SIG-M5 (cell line): Measurements from ENCODE around the gene TNS1.

ENCODE experiments used
- DNase-seq: peaks from one replicate; lab custom pipeline; 2025; lab: John Stamatoyannopoulos, UW

TNS1 gene

GRCh38 chr2:217930761-217931563, 71.8 kb downstream of the TNS1 start:
- no peak for DNase-seq

DNA sequence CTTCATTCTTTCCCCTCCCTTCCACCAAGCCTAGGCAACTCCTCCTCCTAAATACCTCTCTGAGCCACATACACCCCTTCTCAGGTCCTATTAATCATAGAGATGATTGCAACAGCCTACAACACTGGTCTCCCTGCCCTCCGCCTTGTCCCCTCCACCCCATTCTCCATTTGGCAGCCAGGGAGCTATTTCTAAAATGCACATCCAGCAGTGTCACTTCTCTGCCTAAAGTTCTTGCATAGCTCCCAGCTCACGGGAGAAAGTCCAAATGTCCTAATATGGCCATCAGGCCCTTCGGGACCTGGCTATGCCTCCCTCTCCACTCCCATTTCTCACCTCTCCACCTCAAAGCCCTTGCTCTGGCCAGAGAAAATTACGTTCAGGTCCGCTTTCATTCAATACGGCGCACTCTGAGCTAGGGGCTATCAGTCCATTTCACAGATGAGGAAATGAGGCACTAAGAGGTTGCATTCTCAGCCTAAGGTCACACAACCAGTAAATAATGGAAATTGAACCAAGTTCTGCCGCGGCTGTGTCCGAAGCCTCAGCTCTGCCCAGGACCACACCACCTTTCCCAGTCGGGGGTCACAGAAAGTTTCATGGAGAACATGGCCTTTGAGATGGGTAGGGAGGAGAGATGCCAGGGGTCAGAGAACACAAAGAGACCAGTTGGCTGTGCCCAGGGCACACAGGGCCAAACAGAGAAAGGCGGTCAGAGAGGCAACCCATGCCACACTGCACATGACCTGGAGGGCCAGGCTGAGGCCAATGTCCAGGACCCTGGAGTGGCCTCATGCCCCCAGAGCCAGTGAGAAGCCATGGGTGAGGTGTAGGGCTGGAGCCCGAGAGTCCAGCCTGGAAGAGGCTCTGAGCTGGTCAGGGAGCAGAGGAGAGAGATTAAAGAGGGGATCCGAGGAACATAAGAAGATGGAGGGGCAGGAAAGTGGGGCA, 72.8 kb downstream of the TNS1 start:
- no peak for DNase-seq

DNA sequence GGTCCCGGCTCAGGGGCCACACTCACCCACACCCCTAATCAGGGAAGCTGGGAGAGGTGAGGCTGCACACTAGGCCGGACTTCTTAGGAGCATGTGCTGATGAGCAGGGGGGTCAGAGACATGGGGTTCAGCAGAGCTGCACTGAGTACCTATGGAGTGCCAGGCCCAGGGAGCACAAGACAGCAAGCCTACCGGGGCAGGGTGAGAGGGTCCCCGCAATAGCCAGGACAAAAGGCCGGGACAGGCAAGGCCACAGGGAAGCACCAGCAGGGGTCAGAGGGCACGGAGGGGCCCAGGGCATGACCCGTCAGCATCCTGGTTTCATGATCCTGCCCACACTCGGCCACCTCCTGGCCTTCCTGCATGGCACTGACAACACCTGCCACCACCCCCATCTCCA, 73.5 kb downstream of the TNS1 start:
- no peak for DNase-seq

GRCh38 chr2:217928324-217929181, 74.2 kb downstream of the TNS1 start:
- no peak for DNase-seq

GRCh38 chr2:217927601-217928323, 75.0 kb downstream of the TNS1 start:
- no peak for DNase-seq

DNA sequence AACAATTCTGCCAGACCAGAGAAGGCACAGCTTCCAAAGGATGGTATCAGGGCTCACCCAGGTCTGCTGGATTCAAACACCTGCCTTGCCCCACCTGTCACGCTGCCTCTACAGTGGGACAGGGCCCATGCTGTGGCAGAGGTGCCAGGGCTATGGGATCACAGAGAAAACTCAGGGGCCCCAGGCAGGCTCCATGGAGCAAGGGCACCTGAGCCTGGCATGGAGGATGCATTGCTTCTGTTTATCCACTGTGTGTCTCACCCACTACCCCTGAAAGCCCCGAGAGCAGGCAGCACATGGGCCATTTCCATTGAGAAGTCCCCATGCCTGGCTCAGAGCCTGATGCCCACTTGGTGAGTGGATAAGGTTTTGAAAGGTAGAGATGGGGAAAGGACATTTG, 76.0 kb downstream of the TNS1 start:
- DNase-seq: no peak

DNA sequence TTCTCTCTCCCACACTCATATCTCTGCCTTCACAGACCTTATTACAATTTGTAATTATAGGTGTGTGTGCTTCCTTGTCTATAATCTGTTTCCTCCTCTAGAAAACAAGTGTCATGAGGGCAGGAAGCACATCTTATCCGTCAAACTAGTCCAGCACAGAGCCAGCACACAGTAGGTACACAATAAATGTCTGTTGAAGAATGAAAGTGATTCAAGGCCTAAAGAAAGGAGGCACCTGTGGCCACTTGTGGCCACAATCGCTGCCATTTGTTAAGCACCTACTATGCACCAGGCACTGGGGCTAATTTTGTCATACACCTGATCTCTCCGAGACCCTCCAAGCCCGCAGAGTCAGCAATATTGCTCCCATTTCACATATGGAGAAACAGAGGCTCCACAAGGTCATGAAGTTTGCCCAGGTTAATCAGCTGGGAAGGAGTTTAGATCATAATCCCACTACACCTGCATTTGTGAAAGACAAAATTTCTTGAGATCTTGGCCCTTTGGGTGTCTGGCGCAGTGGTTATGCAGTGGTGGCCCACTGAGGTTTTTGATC, 78.4 kb downstream of the TNS1 start:
- no peak for DNase-seq

GRCh38 chr2:217923007-217923686, 79.6 kb downstream of the TNS1 start:
- no peak for DNase-seq

DNA sequence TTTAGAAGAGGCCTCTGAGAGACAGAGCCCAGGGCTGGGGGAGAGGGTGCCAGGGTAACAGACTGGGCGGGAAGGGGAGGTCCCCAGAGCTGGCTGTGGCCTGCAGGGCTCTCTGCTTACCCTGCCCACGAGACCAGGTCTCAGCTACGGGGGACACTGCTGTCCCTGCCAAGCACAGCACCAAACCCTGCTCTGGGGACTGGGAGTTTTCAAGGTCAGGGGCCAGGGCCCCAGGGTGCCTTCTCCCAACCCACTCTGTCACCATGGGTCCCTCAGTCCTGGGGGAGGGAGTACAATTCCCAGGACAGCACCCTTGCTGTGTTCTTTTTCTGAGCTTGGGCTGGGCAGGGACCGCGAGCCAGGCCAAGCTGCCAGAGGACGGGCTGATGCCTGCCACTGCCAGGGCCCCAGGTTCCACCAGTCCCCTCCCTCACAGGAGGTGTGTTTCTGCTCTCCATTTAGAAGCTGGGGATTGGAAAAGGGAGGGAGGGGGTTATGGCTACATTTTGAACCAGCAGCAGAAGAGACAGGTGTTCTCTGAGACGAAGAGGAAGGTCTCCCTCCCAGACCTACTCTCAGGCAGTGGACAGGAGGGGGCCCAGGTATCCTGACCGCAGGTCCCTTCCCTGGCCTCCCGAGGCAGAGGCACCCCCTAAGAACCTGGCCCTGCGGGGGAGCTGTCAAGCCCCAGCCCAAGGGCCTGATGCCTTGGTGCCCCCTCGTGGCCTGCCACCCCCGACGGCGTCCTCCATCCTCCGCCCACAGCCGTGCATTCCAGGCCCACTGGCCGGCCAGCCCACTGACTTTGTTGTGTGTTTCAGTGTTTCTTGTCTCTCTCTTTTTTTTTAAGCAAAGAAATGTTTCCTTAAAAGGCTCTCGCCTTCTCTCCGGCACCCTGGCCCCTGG, 80.4 kb downstream of the TNS1 start:
- DNase-seq: no peak

- DNase-seq: no peak
Observed at GRCh38 chr2:217920879-217921603, 81.8 kb downstream of the TNS1 start.

GRCh38 chr2:217919781-217920351, 82.9 kb downstream of the TNS1 start:
- no peak for DNase-seq

GRCh38 chr2:217919204-217919603, 83.6 kb downstream of the TNS1 start:
- no peak for DNase-seq

DNA sequence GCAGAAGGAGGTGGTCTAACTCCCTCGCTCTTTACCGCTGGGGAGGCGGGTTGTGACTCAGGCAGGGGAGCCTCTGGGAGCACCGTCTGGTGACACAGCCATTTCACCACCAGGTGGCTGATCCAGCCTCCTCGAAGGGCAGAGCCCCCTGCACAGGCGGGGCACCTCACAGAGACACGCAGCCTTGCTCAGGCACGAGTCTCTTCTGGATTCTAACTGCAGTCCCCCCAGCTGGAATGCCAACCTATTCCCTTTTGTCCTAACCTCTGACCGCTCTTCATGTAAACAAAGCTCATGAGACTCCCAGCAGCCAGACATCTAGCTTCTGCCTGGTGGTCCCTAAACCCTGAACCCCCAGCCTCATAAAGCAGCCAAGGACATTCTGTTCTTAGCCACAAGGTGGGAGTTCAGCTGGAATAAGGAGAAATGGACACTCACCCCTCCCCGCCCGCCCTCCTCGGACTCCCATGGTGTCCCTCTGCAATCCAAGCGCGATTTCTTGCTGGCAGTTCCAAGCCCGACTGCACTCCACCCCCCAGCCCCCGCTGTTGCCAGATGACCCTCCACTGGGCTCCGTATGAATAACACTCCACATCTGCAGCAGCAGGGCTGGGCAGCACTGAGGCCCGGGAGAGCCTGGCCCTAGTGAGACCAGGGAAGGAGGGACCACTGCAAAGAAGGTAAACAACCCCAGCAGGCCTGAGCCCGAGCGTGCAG, 84.3 kb downstream of the TNS1 start:
- no peak for DNase-seq

DNA sequence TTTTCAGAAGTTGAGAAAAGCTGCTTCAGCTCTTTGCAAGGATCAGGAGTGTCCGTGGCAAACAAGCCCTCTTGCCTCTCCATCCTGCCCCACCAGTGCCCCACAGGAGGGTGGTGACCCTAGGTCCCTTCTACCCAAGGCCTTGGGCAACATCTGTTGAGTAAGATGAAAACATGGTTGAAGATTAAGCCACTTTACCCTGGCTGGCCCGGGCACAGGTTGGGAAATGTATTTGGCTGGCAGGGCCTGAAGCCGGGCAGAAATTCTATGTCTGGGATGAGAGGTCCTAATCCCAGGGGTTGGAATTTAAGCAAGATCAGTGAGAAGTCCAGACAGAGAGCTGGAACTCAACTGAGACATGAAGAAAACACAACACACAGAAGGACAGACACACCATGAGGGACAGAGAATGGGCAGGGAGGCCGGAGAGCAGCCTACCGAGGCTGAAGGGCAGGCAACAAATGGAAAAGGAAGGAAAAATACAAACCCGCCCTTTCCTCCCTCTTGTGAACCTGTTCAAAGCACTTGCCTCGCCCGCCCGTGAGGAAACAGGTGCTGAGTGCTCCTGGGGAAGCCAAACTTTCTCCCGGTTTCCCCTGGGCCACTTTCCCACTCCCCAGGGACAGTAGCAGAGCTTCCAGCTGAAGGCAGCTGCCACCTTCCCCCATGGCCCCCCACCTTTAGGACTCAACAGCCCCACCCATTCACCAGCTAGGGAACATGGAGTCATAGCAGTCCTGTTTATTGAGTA, 86.1 kb downstream of the TNS1 start:
- DNase-seq: no peak

- no peak for DNase-seq
Observed at GRCh38 chr2:217915706-217916105, 87.1 kb downstream of the TNS1 start.

GRCh38 chr2:217914878-217915277, 87.9 kb downstream of the TNS1 start:
- DNase-seq: no peak

DNA sequence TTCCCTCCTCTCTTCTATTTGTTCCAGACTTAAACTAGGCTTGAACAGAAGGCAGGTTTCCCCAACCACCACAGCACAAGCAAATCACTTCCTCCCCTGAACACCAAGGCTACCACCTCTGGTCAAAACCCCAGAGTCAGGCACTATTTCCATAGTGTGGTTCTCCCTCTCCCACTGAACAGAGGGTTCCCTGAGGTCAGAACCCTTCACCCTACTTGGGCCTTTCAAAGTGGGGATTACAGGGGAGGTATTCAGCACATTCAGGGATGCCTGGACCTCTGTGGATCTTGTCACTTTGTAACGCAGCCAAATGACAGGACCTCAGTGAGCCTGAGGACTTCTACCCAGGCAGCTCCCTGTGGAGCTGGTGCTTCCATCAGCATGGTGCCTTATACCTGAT, 88.7 kb downstream of the TNS1 start:
- no peak for DNase-seq
